ENCODE measurements around the gene WAS.

WAS gene

GRCh38 chrX:48711162-48711928 lies 27.7 kb downstream of the WAS start:
- no peak for DNase-seq (ENCODE audit: low read depth in 3 of 3, low spot score in 1 of 3)

GRCh38 chrX:48711929-48712505 lies 28.4 kb downstream of the WAS start:
- DNase-seq (ENCODE audit: low read depth in 3 of 3, low spot score in 1 of 3) = no peak

- DNase-seq (ENCODE audit: low read depth in 3 of 3, low spot score in 1 of 3) = no peak
Measured at GRCh38 chrX:48713847-48714246, 30.2 kb downstream of the WAS start.

- DNase-seq (ENCODE audit: low read depth in 3 of 3, low spot score in 1 of 3) = no peak
Measured at GRCh38 chrX:48714573-48714972, 31.0 kb downstream of the WAS start.

GRCh38 chrX:48715072-48715471 lies 31.5 kb downstream of the WAS start:
- DNase-seq (ENCODE audit: low read depth in 3 of 3, low spot score in 1 of 3) = no peak

- DNase-seq (ENCODE audit: low read depth in 3 of 3, low spot score in 1 of 3) = no peak
Measured at GRCh38 chrX:48715876-48716502, 32.4 kb downstream of the WAS start.

- no peak for DNase-seq (ENCODE audit: low read depth in 3 of 3, low spot score in 1 of 3)
Measured at GRCh38 chrX:48719958-48720357, 36.4 kb downstream of the WAS start.

- no peak for DNase-seq (ENCODE audit: low read depth in 3 of 3, low spot score in 1 of 3)
Measured at GRCh38 chrX:48720577-48721250, 37.1 kb downstream of the WAS start.

GRCh38 chrX:48721916-48722315 lies 38.3 kb downstream of the WAS start:
- DNase-seq (ENCODE audit: low read depth in 3 of 3, low spot score in 1 of 3) = no peak

- no peak for DNase-seq (ENCODE audit: low read depth in 3 of 3, low spot score in 1 of 3)
Measured at GRCh38 chrX:48726596-48726995, 43.0 kb downstream of the WAS start.

- DNase-seq (ENCODE audit: low read depth in 3 of 3, low spot score in 1 of 3) = no peak
Measured at GRCh38 chrX:48728653-48729052, 45.1 kb downstream of the WAS start.

- no peak for DNase-seq (ENCODE audit: low read depth in 3 of 3, low spot score in 1 of 3)
Measured at GRCh38 chrX:48736303-48736702, 52.7 kb downstream of the WAS start.

GRCh38 chrX:48736878-48737212 lies 53.2 kb downstream of the WAS start:
- DNase-seq (ENCODE audit: low read depth in 3 of 3, low spot score in 1 of 3) = no peak

GRCh38 chrX:48737213-48737938 lies 53.8 kb downstream of the WAS start:
- peak; percentile 54 to 69 (median 66) for DNase-seq (ENCODE audit: low read depth in 3 of 3, low spot score in 1 of 3)

GRCh38 chrX:48737940-48738339 lies 54.3 kb downstream of the WAS start:
- DNase-seq (ENCODE audit: low read depth in 3 of 3, low spot score in 1 of 3) = no peak

Data from stimulated activated CD4-positive, alpha-beta T cell treated with anti-CD3 and anti-CD28 coated beads, TNF-alpha, amount 100 ng/mL, for 1 hour (primary cell).